Body of pancreas (tissue), 4 donors: ENCODE measurements around the gene AGMO. TPM values are rescaled to one million over a fixed set of nuclear protein-coding genes. Genes with fewer than 3 reads are reported as not detected.

Experiments used
- ATAC-seq: fragments of 150-250 bp; one replicate; pipeline ENCODE4 v1.9.1; 2016
- DNase-seq, 4 donors: peaks; one replicate each; pipeline ENCODE4 v3.0.0-alpha.2; 2019
- H3K27ac ChIP-seq, 4 donors: fragments of 200-600 bp; sonication (generic); 1 replicate in 3 of 4; 2 replicates in 1 of 4; pipeline versions ENCODE4 v1.5.1 to v1.6.1; 2016 to 2019; ENCODE audit warnings: mild to moderate bottlenecking in 1 of 4, mixed read lengths in 1 of 4, moderate library complexity in 1 of 4
- H3K27me3 ChIP-seq, 2 donors: fragments of 200-600 bp; sonication (generic); one replicate each; pipeline ENCODE4 v1.6.0; 2016; ENCODE audit warnings: mild to moderate bottlenecking in 1 of 2
- H3K36me3 ChIP-seq, 2 donors: fragments of 200-600 bp; sonication (generic); replicated peaks in 1 of 2; 2 replicates each; pipeline ENCODE4 v1.5.1; 2016; ENCODE audit warnings: low read depth in 2 of 2; ENCODE audit not compliant: insufficient read depth in 1 of 2
- H3K4me1 ChIP-seq: fragments of 200-600 bp; sonication (generic); one replicate; pipeline ENCODE4 v1.6.0; 2016
- H3K4me3 ChIP-seq, 2 donors: fragments of 200-600 bp; sonication (generic); 1 replicate in 1 of 2; 2 replicates in 1 of 2; pipeline ENCODE4 v1.5.1; 2016 to 2019
- H3K9me3 ChIP-seq, 3 donors: fragments of 200-600 bp; sonication (generic); 1 replicate in 2 of 3; 2 replicates in 1 of 3; pipeline ENCODE4 v1.5.1; 2016
- POLR2A ChIP-seq, 3 donors: fragments of 450-650 bp; IDR thresholded peaks; one replicate each; pipeline ENCODE4 v1.6.1; 2016; ENCODE audit warnings: antibody characterized with exemption in 3 of 3, mild to moderate bottlenecking in 2 of 3
- WGBS, 2 donors: methylation state at CpG; one replicate each; pipeline ENCODE4 v1.1.5; 2017; 5-methylcytosine and 5-hydroxymethylcytosine counted together
- intact Hi-C: fragments of 100-400 bp; cut with DNase I; formaldehyde crosslinking; loops from one replicate; pipeline ENCODE4 v1.15.1; 2023
- total RNA-seq, 2 donors: library from RNA; depleted of rRNA; stranded (reverse); fragments of >200 nt; gene quantifications; one replicate each; pipeline ENCODE4 v1.1.0, GENCODE V29; 2016
- TF ChIP-seq, protein P1 (sequence below), 7 experiments: fragments of 450-650 bp in 4 of 7; fragments of 200-600 bp in 3 of 7; sonication (generic) in 3 of 7; IDR thresholded peaks; one replicate each; pipeline ENCODE4 v1.5.1; 2016 to 2019; ENCODE audit warnings: antibody characterized with exemption in 7 of 7

The AGMO gene
- total RNA-seq, 2 donors from 2014 or later, result 0.52 TPM; not detected in 1

DNA sequence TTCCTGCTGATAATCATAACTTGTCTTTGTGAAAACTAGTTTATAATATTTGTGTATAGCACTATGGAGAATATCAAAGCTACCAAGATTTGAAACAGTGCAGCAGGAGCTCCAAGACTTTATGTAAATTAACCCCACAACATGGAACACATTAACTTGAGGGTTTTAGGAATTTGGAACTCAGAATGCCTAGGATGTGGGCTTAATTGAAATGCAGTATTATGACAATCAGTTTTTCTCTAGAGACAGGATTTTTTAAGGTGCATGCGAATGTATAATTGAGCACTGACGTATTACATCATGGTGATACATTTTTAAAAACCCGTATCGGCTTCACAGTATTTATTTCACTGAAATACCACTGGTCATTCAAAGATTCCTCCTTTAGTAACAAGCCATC, 346.2 kb downstream of the AGMO start:
- no peaks in the 10 kb centered on the region for H3K27me3 ChIP-seq
- H3K27ac ChIP-seq, result no peak overlapping the region
- 78 to 81% methylated on average over 4 of the region's 4 CpGs for WGBS, 2 donors
- H3K4me3 ChIP-seq, result no peak overlapping the region
- H3K9me3 ChIP-seq, result no peaks in the 10 kb centered on the region
- no peak for ATAC-seq
- no peak for TF ChIP-seq POLR2A (IDR thresholded peaks at IDR 0.05)
- TF ChIP-seq, protein P1, sequence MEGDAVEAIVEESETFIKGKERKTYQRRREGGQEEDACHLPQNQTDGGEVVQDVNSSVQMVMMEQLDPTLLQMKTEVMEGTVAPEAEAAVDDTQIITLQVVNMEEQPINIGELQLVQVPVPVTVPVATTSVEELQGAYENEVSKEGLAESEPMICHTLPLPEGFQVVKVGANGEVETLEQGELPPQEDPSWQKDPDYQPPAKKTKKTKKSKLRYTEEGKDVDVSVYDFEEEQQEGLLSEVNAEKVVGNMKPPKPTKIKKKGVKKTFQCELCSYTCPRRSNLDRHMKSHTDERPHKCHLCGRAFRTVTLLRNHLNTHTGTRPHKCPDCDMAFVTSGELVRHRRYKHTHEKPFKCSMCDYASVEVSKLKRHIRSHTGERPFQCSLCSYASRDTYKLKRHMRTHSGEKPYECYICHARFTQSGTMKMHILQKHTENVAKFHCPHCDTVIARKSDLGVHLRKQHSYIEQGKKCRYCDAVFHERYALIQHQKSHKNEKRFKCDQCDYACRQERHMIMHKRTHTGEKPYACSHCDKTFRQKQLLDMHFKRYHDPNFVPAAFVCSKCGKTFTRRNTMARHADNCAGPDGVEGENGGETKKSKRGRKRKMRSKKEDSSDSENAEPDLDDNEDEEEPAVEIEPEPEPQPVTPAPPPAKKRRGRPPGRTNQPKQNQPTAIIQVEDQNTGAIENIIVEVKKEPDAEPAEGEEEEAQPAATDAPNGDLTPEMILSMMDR (IDR thresholded peaks at IDR 0.05), result no peak
- DNase-seq, result no peak
- no peaks in the 10 kb centered on the region for H3K4me1 ChIP-seq
- no peaks in the 10 kb centered on the region for H3K36me3 ChIP-seq
- intact Hi-C loops, result no loop called here

DNA sequence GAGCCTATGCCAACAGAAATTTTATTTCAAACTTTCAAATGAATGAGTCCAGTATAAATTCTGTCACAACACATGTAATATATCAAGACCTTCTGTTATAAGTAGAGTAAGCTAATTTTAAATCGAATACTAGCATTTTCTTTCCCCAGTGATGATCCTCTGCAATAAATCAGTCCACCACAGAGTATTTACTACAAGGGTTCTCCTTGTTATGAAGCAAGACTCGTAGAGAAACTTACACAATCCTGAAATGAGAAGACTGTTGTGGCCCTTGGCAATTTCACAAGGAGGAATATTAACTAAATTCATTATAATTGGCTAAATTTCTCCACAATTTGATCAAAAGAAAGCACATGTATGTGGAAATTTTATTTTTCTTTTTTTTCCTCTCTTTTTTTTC, 346.8 kb downstream of the AGMO start:
- 31 to 32% methylated on average over 2 of the region's 2 CpGs for WGBS, 2 donors
- no peak for DNase-seq
- ATAC-seq, result no peak

DNA sequence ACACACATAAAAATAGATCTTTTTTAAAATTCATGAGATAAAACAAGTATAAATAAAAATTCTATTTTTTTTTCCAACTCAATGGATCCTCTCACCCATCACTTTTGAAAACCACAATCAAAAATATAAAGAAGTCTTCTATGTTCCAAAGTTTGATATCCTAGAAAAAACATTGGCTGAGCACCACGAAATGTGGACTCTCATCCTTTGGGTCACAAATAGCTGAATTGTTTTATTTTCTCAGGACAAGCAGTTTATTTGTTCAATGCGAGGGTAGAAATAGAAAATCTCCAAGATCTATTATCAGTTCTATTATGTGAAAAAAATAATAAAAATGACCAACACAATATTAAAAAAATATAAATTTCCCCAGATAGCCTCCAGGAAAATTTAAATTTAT, 348.7 kb downstream of the AGMO start:
- Histone ChIP-seq H3K9me3 (no peaks in the 10 kb centered on the region), H3K27me3 (no peaks in the 10 kb centered on the region), H3K27ac (no peak overlapping the region), H3K4me3 (no peak overlapping the region), H3K36me3 (no peaks in the 10 kb centered on the region), H3K4me1 (no peaks in the 10 kb centered on the region)
- DNase-seq (no peak), ATAC-seq (no peak)
- intact Hi-C loops, result no loop called here
- WGBS, 2 donors, result 47 to 54% methylated on average over 2 of the region's 2 CpGs
- TF ChIP-seq, protein P1 (IDR thresholded peaks at IDR 0.05), result no peak
- TF ChIP-seq POLR2A (IDR thresholded peaks at IDR 0.05), result no peak

More for the DNA sequence above, 346.8 kb downstream of the AGMO start:
- Histone ChIP-seq H3K27ac (no peak overlapping the region), H3K27me3 (no peaks in the 10 kb centered on the region), H3K36me3 (no peaks in the 10 kb centered on the region), H3K4me1 (no peaks in the 10 kb centered on the region), H3K4me3 (no peak overlapping the region), H3K9me3 (no peaks in the 10 kb centered on the region)
- intact Hi-C loops, result no loop called here
- TF ChIP-seq POLR2A (IDR thresholded peaks at IDR 0.05), result no peak
- TF ChIP-seq, protein P1 (IDR thresholded peaks at IDR 0.05), result no peak

DNA sequence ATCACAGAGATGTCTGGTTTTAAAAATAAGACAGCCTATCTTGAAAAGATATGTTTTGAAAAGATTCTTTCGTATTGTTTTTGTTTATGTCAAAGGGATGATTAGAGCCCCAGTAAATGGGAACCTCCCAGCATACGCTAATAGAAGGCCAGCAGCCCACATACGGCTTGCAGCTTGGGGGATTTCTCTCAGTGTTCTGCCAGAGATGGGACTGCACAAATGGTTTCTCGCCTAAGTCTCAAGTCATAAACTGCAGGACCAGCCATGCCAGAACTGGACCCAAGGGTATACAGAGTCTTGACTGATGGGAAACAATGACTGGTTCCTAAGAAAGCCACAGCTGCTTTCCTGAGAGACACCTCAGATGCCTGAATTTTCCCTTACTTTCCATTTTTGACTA, 352.4 kb downstream of the AGMO start:
- ATAC-seq, result no peak
- intact Hi-C loops, result no loop called here
- no peaks in the 10 kb centered on the region for H3K9me3 ChIP-seq

DNA sequence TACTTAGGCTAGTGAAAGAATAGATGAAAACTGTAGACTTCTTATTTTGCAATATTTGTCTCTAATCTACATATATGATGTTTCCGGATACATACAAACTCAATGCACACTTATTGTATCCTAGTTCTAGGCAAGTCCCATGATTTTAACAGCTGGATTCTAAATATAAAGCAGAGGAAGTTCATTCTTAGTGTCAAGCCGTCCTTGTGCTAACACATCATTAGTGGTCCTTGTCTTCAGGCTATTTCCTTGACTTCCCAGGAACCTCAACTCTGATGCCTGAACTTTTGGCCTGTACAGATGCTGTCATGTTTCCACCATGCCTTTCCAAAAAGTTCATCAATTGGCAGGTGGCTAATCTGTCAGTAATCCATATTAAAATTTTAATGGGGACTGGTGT, 357.4 kb downstream of the AGMO start:
- WGBS, 2 donors, result 51 to 67% methylated on average over 2 of the region's 2 CpGs
- ATAC-seq (no peak), DNase-seq (no peak)
- Histone ChIP-seq H3K27ac (no peak overlapping the region), H3K27me3 (no peaks in the 10 kb centered on the region), H3K36me3 (no peaks in the 10 kb centered on the region), H3K4me3 (no peak overlapping the region), H3K4me1 (no peaks in the 10 kb centered on the region), H3K9me3 (no peaks in the 10 kb centered on the region)
- TF ChIP-seq, protein P1 (IDR thresholded peaks at IDR 0.05), result no peak
- TF ChIP-seq POLR2A (IDR thresholded peaks at IDR 0.05), result no peak
- intact Hi-C loops, result no loop called here

More for the DNA sequence above, 352.4 kb downstream of the AGMO start:
- Histone ChIP-seq H3K4me1 (no peaks in the 10 kb centered on the region), H3K4me3 (no peak overlapping the region), H3K27me3 (no peaks in the 10 kb centered on the region), H3K27ac (no peak overlapping the region), H3K36me3 (no peaks in the 10 kb centered on the region)
- 60 to 61% methylated on average over 4 of the region's 4 CpGs for WGBS, 2 donors
- DNase-seq, result no peak
- TF ChIP-seq POLR2A (IDR thresholded peaks at IDR 0.05), result no peak
- TF ChIP-seq, protein P1 (IDR thresholded peaks at IDR 0.05), result no peak
